ENCODE results near the gene ACP2.
"Not testable (repeated sequence)": the region's sequence is repeated elsewhere in the genome, so short reads cannot be mapped to it uniquely, and the experiment has no call there.

ACP2 gene

DNA sequence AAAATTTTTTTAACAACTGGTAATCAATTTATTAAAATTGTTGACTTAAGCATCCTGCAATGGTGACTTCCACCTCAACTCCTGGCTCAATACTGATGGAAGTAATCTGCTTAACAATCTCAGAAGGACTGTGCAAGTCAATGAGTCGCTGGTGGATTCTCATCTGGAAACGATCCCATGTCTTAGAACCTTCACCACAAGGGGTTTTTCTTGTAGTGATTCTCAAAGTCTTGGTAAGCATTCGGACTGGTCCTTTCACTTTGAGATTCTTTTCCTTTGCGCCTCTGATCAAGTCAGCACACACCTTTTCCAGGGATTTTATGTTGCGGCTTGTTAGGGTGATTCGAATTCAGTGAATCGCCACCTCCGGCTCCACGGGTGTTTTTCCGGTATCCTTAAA lies 57.5 kb downstream of the ACP2 start:
- DNase-seq = not testable (repeated sequence)
